ENCODE measurements around the gene NTF4. TPM values are rescaled to one million over a fixed set of nuclear protein-coding genes. Genes with fewer than 3 reads are reported as not detected.
A peak's percentile ranks its signal among the peaks of the same experiment; 100 is the strongest.

The NTF4 gene
- total RNA-seq, 1 donor = not detected

DNA sequence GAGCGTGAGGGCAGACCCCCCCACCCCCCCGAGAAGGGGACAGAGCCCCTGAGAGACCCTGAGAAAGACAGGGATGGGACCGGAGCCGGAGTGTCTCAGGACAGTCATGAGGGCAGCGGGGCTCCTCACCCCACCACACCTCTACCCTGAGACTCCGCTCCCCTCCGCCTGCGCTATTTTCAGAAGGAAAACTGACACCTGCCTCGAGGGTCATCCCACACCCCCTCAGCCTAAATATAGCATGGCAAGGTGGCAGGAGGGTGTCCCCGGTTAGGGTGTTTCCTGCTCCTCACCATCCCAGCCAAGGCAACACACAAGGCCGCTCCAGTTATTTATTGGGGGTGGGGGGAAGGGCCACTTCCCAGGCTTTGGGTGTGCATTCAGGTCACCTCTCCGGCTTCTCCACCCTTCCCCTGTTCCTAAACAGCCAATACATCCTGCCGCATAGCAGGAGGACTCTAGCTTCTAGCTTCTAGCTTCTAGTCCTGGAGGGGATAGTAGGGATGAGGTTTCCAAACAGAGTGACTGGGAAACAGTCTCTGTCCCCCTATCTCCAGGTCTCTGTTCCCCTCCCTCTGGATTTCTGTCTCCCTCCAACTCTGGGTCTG, 1.4 kb upstream of the NTF4 start:
- Histone ChIP-seq H3K9me3 (ENCODE audit: low read depth, low read length) (no peaks in the 10 kb centered on the region), H3K4me3 (ENCODE audit: insufficient read depth, low read length) (no peak overlapping the region), H3K4me2 (ENCODE audit: insufficient read depth, low read length) (no peak overlapping the region), H3K79me2 (ENCODE audit: insufficient read depth, low read length) (no peaks in the 10 kb centered on the region), H3K4me1 (ENCODE audit: insufficient read depth, low read length) (no peaks in the 10 kb centered on the region), H3K27ac (ENCODE audit: low read depth, low read length) (no peak overlapping the region), H4K20me1 (ENCODE audit: insufficient read depth, low read length) (no peaks in the 10 kb centered on the region), H2AFZ (ENCODE audit: low read length) (no peak overlapping the region), H3K36me3 (ENCODE audit: insufficient read depth, low read length) (no peaks in the 10 kb centered on the region), H3K27me3 (ENCODE audit: insufficient read depth, low read length) (peaks cover 5% of the 10 kb centered on the region)
- TF ChIP-seq, protein P1, sequence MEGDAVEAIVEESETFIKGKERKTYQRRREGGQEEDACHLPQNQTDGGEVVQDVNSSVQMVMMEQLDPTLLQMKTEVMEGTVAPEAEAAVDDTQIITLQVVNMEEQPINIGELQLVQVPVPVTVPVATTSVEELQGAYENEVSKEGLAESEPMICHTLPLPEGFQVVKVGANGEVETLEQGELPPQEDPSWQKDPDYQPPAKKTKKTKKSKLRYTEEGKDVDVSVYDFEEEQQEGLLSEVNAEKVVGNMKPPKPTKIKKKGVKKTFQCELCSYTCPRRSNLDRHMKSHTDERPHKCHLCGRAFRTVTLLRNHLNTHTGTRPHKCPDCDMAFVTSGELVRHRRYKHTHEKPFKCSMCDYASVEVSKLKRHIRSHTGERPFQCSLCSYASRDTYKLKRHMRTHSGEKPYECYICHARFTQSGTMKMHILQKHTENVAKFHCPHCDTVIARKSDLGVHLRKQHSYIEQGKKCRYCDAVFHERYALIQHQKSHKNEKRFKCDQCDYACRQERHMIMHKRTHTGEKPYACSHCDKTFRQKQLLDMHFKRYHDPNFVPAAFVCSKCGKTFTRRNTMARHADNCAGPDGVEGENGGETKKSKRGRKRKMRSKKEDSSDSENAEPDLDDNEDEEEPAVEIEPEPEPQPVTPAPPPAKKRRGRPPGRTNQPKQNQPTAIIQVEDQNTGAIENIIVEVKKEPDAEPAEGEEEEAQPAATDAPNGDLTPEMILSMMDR (IDR thresholded peaks at IDR 0.05; ENCODE audit: extremely low read depth, low read depth, low read length) = no peak
- DNase-seq (ENCODE audit: insufficient read length, low spot score, missing footprints) = peak; percentile 83

DNA sequence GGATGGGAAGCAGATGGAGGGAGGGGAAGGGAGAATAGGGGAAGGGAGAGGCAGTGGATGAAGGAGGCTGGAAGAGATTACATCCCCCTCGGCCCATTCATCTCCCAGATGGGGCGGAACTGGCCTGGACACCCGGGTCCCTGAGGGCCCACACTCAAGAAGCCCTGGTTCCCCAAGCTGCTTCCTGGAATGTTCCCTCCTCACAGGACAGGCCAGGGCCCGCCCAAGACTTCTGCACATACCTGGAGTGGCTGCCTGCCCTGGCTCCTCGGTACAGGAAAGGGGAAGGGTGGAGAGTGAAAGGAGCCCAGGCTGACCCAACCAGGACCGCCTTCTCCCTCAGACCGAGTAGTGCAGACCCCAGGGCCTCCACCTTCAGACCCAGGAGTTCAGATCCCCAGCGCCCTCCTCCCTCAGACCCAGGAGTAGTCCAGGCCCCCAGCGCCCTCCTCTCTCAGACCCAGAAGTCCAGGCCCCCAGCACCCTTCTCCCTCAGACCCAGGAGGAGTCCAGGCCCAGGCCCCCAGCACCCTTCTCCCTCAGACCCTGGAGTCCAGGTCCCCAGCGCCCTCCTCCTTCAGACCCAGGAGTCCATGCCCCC, 489 bp downstream of the NTF4 start:
- peaks cover 3% of the 10 kb centered on the region for H3K27me3 ChIP-seq (ENCODE audit: insufficient read depth, low read length)
- H4K20me1 ChIP-seq (ENCODE audit: insufficient read depth, low read length) = peaks cover 3% of the 10 kb centered on the region
- H3K79me2 ChIP-seq (ENCODE audit: insufficient read depth, low read length) = peaks cover 3% of the 10 kb centered on the region
- no peak overlapping the region for H3K4me3 ChIP-seq (ENCODE audit: insufficient read depth, low read length)
- H2AFZ ChIP-seq (ENCODE audit: low read length) = no peak overlapping the region
- TF ChIP-seq, protein P1 (IDR thresholded peaks at IDR 0.05; ENCODE audit: extremely low read depth, low read depth, low read length) = no peak
- H3K4me2 ChIP-seq (ENCODE audit: insufficient read depth, low read length) = peak overlapping the region; percentile 48
- no peaks in the 10 kb centered on the region for H3K4me1 ChIP-seq (ENCODE audit: insufficient read depth, low read length)
- H3K36me3 ChIP-seq (ENCODE audit: insufficient read depth, low read length) = no peaks in the 10 kb centered on the region
- peak; percentile 44 for DNase-seq (ENCODE audit: insufficient read length, low spot score, missing footprints)
- H3K27ac ChIP-seq (ENCODE audit: low read depth, low read length) = no peak overlapping the region
- H3K9me3 ChIP-seq (ENCODE audit: low read depth, low read length) = no peaks in the 10 kb centered on the region

DNA sequence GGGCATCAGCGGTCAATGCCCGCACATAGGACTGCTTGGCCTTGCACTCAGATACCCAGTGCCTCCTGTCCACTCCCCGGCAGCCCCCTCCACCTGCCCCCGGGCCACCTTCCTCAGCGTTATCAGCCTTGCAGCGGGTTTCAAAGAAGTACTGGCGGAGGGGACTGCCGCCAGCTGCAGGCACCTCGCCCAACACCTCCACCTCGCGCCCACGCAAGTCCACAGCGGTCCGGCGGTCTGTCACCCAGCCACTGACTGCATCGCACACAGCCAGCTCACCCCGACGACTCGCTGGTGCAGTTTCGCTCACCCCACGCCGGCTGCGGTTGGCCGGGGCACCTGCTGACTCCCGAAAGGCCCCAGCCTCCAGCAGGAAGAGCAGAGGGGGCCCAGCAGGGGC, 3.2 kb downstream of the NTF4 start:
- Histone ChIP-seq H3K27me3 (ENCODE audit: insufficient read depth, low read length) (peaks cover 3% of the 10 kb centered on the region), H3K36me3 (ENCODE audit: insufficient read depth, low read length) (no peaks in the 10 kb centered on the region), H3K4me2 (ENCODE audit: insufficient read depth, low read length) (no peak overlapping the region), H3K9me3 (ENCODE audit: low read depth, low read length) (no peaks in the 10 kb centered on the region), H3K27ac (ENCODE audit: low read depth, low read length) (no peak overlapping the region), H3K79me2 (ENCODE audit: insufficient read depth, low read length) (peaks cover 14% of the 10 kb centered on the region), H4K20me1 (ENCODE audit: insufficient read depth, low read length) (peaks cover 3% of the 10 kb centered on the region), H3K4me1 (ENCODE audit: insufficient read depth, low read length) (peaks cover 8% of the 10 kb centered on the region), H3K4me3 (ENCODE audit: insufficient read depth, low read length) (no peak overlapping the region), H2AFZ (ENCODE audit: low read length) (no peak overlapping the region)
- peak; percentile 45 for DNase-seq (ENCODE audit: insufficient read length, low spot score, missing footprints)
- TF ChIP-seq, protein P1 (IDR thresholded peaks at IDR 0.05; ENCODE audit: extremely low read depth, low read depth, low read length) = no peak

DNA sequence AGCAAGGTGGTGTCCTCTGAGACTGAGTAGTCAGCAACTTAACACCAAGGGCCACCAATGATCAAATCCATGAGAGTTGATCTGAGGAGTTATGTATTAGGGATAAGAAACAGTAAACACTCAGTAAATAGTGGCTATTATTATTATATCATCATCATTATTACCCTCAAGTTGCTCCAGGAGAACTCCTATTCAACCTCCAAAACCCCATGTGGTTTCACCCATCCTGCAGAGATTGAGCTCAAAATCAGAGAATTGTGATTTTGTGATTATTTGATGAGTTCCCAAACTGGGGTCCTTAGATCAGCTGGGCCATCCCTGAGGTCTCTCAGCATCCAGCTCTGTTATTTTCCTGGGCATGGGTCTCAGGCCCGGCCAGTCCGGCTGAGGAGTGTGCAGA, 3.6 kb downstream of the NTF4 start:
- Histone ChIP-seq H3K9me3 (ENCODE audit: low read depth, low read length) (no peaks in the 10 kb centered on the region), H3K4me2 (ENCODE audit: insufficient read depth, low read length) (no peak overlapping the region), H4K20me1 (ENCODE audit: insufficient read depth, low read length) (peaks cover 3% of the 10 kb centered on the region), H3K4me3 (ENCODE audit: insufficient read depth, low read length) (no peak overlapping the region), H3K27ac (ENCODE audit: low read depth, low read length) (no peak overlapping the region), H3K79me2 (ENCODE audit: insufficient read depth, low read length) (peaks cover 14% of the 10 kb centered on the region), H3K27me3 (ENCODE audit: insufficient read depth, low read length) (peaks cover 3% of the 10 kb centered on the region), H2AFZ (ENCODE audit: low read length) (no peak overlapping the region), H3K4me1 (ENCODE audit: insufficient read depth, low read length) (peaks cover 10% of the 10 kb centered on the region), H3K36me3 (ENCODE audit: insufficient read depth, low read length) (no peaks in the 10 kb centered on the region)
- DNase-seq (ENCODE audit: insufficient read length, low spot score, missing footprints) = peak; percentile 43
- TF ChIP-seq, protein P1 (IDR thresholded peaks at IDR 0.05; ENCODE audit: extremely low read depth, low read depth, low read length) = no peak

Measured in osteoblast (primary cell).